Measurements from ENCODE around the gene USP40.
"Not testable (repeated sequence)": the region's sequence is repeated elsewhere in the genome, so short reads cannot be mapped to it uniquely, and the experiment has no call there.

DNA sequence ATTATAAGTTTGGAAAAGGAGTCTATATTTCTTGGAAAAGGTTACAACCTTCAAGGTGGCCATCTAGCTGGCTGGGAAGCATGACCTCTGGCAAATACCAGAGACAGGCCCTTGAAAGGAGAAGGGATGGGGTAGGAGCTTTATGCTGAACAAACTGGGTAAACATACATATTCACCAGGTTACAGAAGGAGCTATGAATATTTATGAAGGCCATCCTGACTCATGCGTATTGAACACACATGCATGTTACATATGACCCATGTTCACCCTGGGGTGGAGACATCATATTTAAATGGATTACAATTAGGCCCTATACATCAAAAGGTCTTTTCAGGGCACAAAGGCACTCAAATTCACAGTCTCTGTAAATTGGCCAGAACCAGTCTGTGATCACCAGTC is 26.1 kb upstream of the USP40 start:
- TF ChIP-seq, protein P1, sequence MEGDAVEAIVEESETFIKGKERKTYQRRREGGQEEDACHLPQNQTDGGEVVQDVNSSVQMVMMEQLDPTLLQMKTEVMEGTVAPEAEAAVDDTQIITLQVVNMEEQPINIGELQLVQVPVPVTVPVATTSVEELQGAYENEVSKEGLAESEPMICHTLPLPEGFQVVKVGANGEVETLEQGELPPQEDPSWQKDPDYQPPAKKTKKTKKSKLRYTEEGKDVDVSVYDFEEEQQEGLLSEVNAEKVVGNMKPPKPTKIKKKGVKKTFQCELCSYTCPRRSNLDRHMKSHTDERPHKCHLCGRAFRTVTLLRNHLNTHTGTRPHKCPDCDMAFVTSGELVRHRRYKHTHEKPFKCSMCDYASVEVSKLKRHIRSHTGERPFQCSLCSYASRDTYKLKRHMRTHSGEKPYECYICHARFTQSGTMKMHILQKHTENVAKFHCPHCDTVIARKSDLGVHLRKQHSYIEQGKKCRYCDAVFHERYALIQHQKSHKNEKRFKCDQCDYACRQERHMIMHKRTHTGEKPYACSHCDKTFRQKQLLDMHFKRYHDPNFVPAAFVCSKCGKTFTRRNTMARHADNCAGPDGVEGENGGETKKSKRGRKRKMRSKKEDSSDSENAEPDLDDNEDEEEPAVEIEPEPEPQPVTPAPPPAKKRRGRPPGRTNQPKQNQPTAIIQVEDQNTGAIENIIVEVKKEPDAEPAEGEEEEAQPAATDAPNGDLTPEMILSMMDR (IDR thresholded peaks at IDR 0.05 in 2 of 3, conservative IDR thresholded peaks at IDR 0.05 in 1 of 3; ENCODE audit: control insufficient read depth in 2 of 3, extremely low read depth in 1 of 3, insufficient read depth in 1 of 3, low read depth in 3 of 3, low read length in 3 of 3), result not testable (repeated sequence)
- TF ChIP-seq, protein P2, sequence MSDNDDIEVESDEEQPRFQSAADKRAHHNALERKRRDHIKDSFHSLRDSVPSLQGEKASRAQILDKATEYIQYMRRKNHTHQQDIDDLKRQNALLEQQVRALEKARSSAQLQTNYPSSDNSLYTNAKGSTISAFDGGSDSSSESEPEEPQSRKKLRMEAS (IDR thresholded peaks at IDR 0.05; ENCODE audit: low read depth, low read length), result not testable (repeated sequence)
- TF ChIP-seq, protein P3, sequence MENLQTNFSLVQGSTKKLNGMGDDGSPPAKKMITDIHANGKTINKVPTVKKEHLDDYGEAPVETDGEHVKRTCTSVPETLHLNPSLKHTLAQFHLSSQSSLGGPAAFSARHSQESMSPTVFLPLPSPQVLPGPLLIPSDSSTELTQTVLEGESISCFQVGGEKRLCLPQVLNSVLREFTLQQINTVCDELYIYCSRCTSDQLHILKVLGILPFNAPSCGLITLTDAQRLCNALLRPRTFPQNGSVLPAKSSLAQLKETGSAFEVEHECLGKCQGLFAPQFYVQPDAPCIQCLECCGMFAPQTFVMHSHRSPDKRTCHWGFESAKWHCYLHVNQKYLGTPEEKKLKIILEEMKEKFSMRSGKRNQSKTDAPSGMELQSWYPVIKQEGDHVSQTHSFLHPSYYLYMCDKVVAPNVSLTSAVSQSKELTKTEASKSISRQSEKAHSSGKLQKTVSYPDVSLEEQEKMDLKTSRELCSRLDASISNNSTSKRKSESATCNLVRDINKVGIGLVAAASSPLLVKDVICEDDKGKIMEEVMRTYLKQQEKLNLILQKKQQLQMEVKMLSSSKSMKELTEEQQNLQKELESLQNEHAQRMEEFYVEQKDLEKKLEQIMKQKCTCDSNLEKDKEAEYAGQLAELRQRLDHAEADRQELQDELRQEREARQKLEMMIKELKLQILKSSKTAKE (IDR thresholded peaks at IDR 0.05; ENCODE audit: low read depth, poor library complexity, severe bottlenecking), result not testable (repeated sequence)
- not testable (repeated sequence) for TF ChIP-seq POLR2A (IDR thresholded peaks at IDR 0.05; ENCODE audit: low read depth, low read length); FOXM1 (IDR thresholded peaks at IDR 0.05; ENCODE audit: low read depth, low read length); RFX5 (IDR thresholded peaks at IDR 0.05; ENCODE audit: low read depth, low read length); MXI1 (IDR thresholded peaks at IDR 0.05; ENCODE audit: low read depth, low read length); CREB1 (IDR thresholded peaks at IDR 0.05; ENCODE audit: low read depth); EZH2 (IDR thresholded peaks at IDR 0.05; ENCODE audit: borderline replicate concordance, control insufficient read depth, low read depth, low read length); RAD21 (IDR thresholded peaks at IDR 0.05; ENCODE audit: insufficient read depth, low read depth, low read length); JUND (IDR thresholded peaks at IDR 0.05; ENCODE audit: low read depth, low read length); FOXK2 (IDR thresholded peaks at IDR 0.05)
- TF ChIP-seq, protein P4, sequence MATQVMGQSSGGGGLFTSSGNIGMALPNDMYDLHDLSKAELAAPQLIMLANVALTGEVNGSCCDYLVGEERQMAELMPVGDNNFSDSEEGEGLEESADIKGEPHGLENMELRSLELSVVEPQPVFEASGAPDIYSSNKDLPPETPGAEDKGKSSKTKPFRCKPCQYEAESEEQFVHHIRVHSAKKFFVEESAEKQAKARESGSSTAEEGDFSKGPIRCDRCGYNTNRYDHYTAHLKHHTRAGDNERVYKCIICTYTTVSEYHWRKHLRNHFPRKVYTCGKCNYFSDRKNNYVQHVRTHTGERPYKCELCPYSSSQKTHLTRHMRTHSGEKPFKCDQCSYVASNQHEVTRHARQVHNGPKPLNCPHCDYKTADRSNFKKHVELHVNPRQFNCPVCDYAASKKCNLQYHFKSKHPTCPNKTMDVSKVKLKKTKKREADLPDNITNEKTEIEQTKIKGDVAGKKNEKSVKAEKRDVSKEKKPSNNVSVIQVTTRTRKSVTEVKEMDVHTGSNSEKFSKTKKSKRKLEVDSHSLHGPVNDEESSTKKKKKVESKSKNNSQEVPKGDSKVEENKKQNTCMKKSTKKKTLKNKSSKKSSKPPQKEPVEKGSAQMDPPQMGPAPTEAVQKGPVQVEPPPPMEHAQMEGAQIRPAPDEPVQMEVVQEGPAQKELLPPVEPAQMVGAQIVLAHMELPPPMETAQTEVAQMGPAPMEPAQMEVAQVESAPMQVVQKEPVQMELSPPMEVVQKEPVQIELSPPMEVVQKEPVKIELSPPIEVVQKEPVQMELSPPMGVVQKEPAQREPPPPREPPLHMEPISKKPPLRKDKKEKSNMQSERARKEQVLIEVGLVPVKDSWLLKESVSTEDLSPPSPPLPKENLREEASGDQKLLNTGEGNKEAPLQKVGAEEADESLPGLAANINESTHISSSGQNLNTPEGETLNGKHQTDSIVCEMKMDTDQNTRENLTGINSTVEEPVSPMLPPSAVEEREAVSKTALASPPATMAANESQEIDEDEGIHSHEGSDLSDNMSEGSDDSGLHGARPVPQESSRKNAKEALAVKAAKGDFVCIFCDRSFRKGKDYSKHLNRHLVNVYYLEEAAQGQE (IDR thresholded peaks at IDR 0.05; ENCODE audit: low read depth, low read length), result not testable (repeated sequence)
- TF ChIP-seq, protein P5, sequence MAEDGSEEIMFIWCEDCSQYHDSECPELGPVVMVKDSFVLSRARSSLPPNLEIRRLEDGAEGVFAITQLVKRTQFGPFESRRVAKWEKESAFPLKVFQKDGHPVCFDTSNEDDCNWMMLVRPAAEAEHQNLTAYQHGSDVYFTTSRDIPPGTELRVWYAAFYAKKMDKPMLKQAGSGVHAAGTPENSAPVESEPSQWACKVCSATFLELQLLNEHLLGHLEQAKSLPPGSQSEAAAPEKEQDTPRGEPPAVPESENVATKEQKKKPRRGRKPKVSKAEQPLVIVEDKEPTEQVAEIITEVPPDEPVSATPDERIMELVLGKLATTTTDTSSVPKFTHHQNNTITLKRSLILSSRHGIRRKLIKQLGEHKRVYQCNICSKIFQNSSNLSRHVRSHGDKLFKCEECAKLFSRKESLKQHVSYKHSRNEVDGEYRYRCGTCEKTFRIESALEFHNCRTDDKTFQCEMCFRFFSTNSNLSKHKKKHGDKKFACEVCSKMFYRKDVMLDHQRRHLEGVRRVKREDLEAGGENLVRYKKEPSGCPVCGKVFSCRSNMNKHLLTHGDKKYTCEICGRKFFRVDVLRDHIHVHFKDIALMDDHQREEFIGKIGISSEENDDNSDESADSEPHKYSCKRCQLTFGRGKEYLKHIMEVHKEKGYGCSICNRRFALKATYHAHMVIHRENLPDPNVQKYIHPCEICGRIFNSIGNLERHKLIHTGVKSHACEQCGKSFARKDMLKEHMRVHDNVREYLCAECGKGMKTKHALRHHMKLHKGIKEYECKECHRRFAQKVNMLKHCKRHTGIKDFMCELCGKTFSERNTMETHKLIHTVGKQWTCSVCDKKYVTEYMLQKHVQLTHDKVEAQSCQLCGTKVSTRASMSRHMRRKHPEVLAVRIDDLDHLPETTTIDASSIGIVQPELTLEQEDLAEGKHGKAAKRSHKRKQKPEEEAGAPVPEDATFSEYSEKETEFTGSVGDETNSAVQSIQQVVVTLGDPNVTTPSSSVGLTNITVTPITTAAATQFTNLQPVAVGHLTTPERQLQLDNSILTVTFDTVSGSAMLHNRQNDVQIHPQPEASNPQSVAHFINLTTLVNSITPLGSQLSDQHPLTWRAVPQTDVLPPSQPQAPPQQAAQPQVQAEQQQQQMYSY (CRISPR knock-in tag; IDR thresholded peaks at IDR 0.05), result not testable (repeated sequence)

All from GM12878 (cell line).